Suprapubic skin (tissue), 4 donors: ENCODE results near the gene CLEC7A.

Experiments used
- CTCF ChIP-seq, 2 donors: fragments of 200-600 bp in 1 of 2; fragments of 450-650 bp in 1 of 2; sonication (generic) in 1 of 2; IDR thresholded peaks; one replicate each; pipeline ENCODE4 v1.5.1; 2016 to 2019; ENCODE audit warnings: antibody characterized with exemption in 2 of 2, mild to moderate bottlenecking in 1 of 2, moderate library complexity in 1 of 2
- EP300 ChIP-seq: sonication (generic); formaldehyde crosslinking; IDR thresholded peaks from one replicate; pipeline ENCODE4 v1.6.1; 2017; ENCODE audit warnings: antibody characterized with exemption
- POLR2A ChIP-seq, 2 donors: fragments of 450-650 bp; IDR thresholded peaks; one replicate each; pipeline ENCODE4 v1.6.1; 2017; ENCODE audit warnings: antibody characterized with exemption in 2 of 2, mild to moderate bottlenecking in 2 of 2, moderate library complexity in 2 of 2
- POLR2AphosphoS5 ChIP-seq, 3 donors: sonication (generic); formaldehyde crosslinking; IDR thresholded peaks; one replicate each; pipeline ENCODE4 v1.6.1; 2017; ENCODE audit warnings: antibody characterized with exemption in 3 of 3

- TF ChIP-seq POLR2A (IDR thresholded peaks at IDR 0.05), result no peak
- no peak for TF ChIP-seq CTCF (IDR thresholded peaks at IDR 0.05)
- no peak for TF ChIP-seq POLR2AphosphoS5 (IDR thresholded peaks at IDR 0.05)
- TF ChIP-seq EP300, result no peak
These were observed 19.6 kb downstream of the CLEC7A start for GRCh38 chr12:10110256-10110844.
